Right lobe of liver (tissue), 6 donors: Measurements from ENCODE around the gene GOLGA3. TPM values are rescaled to one million over a fixed set of nuclear protein-coding genes. Genes with fewer than 3 reads are reported as not detected.
A peak's percentile ranks its signal among the peaks of the same experiment; 100 is the strongest.

ENCODE experiments used
- ATAC-seq, 4 donors: fragments of 200-7000 bp; cut with Tn5 transposase; one replicate each; pipeline ENCODE4 v1.9.1; 2020; ENCODE audit warnings: mild to moderate bottlenecking in 4 of 4, moderate library complexity in 4 of 4
- DNase-seq, 3 donors: peaks; one replicate each; pipeline ENCODE4 v3.0.0-alpha.2; 2020
- H3K27ac ChIP-seq, 3 donors: fragments of 200-600 bp; one replicate each; pipeline ENCODE4 v1.8.0; 2022
- H3K27me3 ChIP-seq, 2 donors: fragments of 200-600 bp; one replicate each; pipeline ENCODE4 v1.8.0; 2022
- H3K36me3 ChIP-seq, 4 donors: fragments of 200-600 bp; sonication (generic) in 1 of 4; one replicate each; pipeline versions ENCODE4 v1.5.1 to v1.8.0; 2017 to 2022; ENCODE audit warnings: control low read depth in 1 of 4
- H3K4me1 ChIP-seq, 4 donors: fragments of 200-600 bp; sonication (generic) in 1 of 4; one replicate each; pipeline versions ENCODE4 v1.5.1 to v1.8.0; 2017 to 2022; ENCODE audit warnings: control low read depth in 1 of 4
- H3K4me3 ChIP-seq, 3 donors: fragments of 200-600 bp; one replicate each; pipeline ENCODE4 v1.8.0; 2022
- H3K9me3 ChIP-seq, 4 donors: fragments of 200-600 bp; sonication (generic) in 1 of 4; one replicate each; pipeline versions ENCODE4 v1.5.1 to v1.8.0; 2017 to 2022; ENCODE audit warnings: control low read depth in 1 of 4
- POLR2A ChIP-seq: fragments of 450-650 bp; IDR thresholded peaks from one replicate; pipeline ENCODE4 v1.6.1; 2017; ENCODE audit warnings: antibody characterized with exemption, mild to moderate bottlenecking
- WGBS: methylation state at CpG from one replicate; pipeline ENCODE4 v1.1.6; 2018; ENCODE audit warnings: low coverage, low lambda C conversion rate; ENCODE audit not compliant: insufficient coverage; ENCODE audit errors: missing lambda C conversion rate; 5-methylcytosine and 5-hydroxymethylcytosine counted together
- intact Hi-C, 2 donors: fragments of 100-400 bp; cut with DNase I; formaldehyde crosslinking; loops; one replicate each; pipeline versions ENCODE4 v1.11.2 to v1.14.1; 2022
- total RNA-seq, 6 experiments: library from RNA; depleted of rRNA in 2 of 6; stranded (reverse); fragments of >200 nt in 2 of 6; fragmentation: NEBNext Ultra II Directional in 3 of 6; extraction: Animal tissue kit (Norgen Biotek cat#: 25700) in 3 of 6; gene quantifications; one replicate each; pipeline versions ENCODE4 v1.1.0 to v1.2.4, GENCODE V29; 2016 to 2023
- TF ChIP-seq, protein P1 (sequence below), 4 donors: fragments of 200-600 bp in 3 of 4; fragments of 450-650 bp in 1 of 4; IDR thresholded peaks; one replicate each; pipeline versions ENCODE4 v1.5.1 to v1.8.0; 2016 to 2022; ENCODE audit warnings: antibody characterized with exemption in 4 of 4, mild to moderate bottlenecking in 2 of 4
- donor health status: DM: no; HTN: yes; CAD: no.
- donor health status: DM: no; HTN: no; CAD: no.
- donor health status: DM: no; HTN: no; CAD: no.
- donor health status: DM: no; HTN: yes; CAD: no.
- donor health status: DM: no; HTN: yes; CAD: no.

The GOLGA3 gene
- total RNA-seq, 6 experiments from 2014 or later = 15.7 to 37.5 (median 22.8) TPM

DNA sequence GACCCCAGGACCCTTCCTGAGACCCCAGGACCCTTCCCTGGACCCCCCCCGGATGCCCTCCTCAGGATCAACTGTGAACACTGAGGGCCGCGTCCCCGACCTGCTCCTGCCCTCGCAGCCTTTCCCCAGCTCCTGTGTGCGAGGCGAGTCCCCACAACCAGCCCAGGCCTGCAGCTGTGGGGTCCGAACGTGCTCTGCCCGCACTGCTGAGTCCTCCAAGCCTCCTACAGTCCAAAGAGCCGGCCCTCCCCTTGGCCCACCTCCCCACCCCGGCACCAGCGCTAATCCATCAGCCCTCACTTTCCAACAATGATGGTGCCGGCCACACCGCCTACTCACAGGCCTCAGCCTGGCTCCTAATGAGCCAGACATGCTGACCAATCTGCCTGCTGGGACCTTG, 40.8 kb downstream of the GOLGA3 start:
- intact Hi-C loops = no loop called here
- TF ChIP-seq, protein P1, sequence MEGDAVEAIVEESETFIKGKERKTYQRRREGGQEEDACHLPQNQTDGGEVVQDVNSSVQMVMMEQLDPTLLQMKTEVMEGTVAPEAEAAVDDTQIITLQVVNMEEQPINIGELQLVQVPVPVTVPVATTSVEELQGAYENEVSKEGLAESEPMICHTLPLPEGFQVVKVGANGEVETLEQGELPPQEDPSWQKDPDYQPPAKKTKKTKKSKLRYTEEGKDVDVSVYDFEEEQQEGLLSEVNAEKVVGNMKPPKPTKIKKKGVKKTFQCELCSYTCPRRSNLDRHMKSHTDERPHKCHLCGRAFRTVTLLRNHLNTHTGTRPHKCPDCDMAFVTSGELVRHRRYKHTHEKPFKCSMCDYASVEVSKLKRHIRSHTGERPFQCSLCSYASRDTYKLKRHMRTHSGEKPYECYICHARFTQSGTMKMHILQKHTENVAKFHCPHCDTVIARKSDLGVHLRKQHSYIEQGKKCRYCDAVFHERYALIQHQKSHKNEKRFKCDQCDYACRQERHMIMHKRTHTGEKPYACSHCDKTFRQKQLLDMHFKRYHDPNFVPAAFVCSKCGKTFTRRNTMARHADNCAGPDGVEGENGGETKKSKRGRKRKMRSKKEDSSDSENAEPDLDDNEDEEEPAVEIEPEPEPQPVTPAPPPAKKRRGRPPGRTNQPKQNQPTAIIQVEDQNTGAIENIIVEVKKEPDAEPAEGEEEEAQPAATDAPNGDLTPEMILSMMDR (IDR thresholded peaks at IDR 0.05) = no peak
- TF ChIP-seq POLR2A = no peak
- Histone ChIP-seq H3K4me1 (no peaks in the 10 kb centered on the region), H3K9me3 (no peaks in the 10 kb centered on the region), H3K36me3 (peaks cover 0 to 52% (median 22%) of the 10 kb centered on the region in 4 donors), H3K27me3 (no peaks in the 10 kb centered on the region), H3K27ac (no peak overlapping the region), H3K4me3 (no peak overlapping the region)
- WGBS = 92% methylated on average over 6 of the region's 15 CpGs
- DNase-seq (no peak), ATAC-seq (no peak)

DNA sequence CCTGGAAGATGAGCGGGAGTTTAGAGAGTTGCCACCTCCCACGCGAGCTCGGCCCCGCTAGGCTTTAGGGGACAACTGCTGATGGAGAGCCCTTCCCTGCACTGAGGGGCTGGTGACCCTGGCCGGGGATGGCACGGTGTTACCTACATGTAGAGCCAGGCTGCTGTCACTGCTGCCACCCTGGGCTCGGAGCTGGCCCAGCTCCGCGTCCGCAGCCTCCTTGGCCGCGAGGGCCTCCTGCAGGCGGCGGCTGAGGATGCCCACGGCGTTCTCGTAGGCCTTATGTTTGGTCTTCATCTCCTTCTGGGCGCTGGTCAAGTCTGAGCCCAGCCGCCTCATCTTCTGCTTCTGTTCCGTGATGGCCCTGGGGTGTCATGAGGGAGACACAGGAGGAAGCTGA, 42.5 kb downstream of the GOLGA3 start:
- Histone ChIP-seq H3K4me1 (no peaks in the 10 kb centered on the region), H3K36me3 (peaks cover 0 to 67% (median 26%) of the 10 kb centered on the region in 4 donors), H3K27me3 (no peaks in the 10 kb centered on the region), H3K9me3 (no peaks in the 10 kb centered on the region), H3K27ac (no peak overlapping the region), H3K4me3 (no peak overlapping the region)
- 0% methylated on average over 1 of the region's 21 CpGs for WGBS
- DNase-seq (no peak), ATAC-seq (no peak)
- TF ChIP-seq, protein P1 (IDR thresholded peaks at IDR 0.05) = no peak
- TF ChIP-seq POLR2A = no peak
- intact Hi-C loops = no loop called here

DNA sequence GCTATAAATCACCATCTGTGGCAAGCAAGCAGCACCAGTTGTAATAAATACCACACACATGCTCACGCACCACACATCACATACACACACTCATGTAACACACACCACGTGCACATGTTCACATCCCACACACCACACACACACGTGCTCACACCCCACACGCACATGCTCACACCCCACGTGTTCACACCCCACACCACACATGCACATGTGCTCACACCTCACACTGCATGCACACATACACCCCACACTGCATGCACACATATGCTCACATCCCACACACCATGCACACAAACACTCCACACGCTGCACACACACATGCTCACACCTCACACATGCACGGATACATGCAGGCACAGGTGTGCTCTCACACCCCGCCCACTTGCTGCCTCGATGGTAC, 44.1 kb downstream of the GOLGA3 start:
- peaks cover 0 to 70% (median 32%) of the 10 kb centered on the region in 4 donors for H3K36me3 ChIP-seq
- intact Hi-C loops = no loop called here
- ATAC-seq = no peak

DNA sequence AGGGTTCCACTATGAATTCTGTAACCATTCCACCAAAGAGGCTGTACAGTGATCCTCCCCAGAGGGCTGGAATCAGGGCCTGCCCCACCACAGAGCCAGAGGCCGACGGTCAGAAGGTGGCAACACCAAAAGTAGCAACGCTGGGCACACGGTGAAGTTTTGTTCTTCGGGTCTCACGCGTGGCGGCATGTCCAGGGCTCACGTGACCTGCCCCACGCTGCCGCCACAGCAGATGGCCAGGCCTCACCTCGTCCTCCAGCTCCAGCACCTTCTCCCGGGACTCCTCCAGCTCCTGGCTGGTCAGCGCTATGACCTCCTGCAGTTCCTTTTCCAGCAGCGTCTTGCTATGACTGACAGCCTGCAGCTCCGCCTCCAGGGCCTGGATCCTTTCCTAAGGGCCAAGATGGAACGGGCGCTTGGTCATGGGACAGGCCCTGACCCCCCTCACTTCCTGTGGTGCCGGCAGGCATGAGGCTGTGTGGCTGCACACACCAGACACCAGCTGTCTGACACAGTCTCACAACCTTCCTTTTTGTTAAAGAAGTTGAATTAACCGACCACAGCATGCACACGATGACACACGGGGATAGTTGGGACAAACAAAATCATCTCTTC, 44.6 kb downstream of the GOLGA3 start:
- Histone ChIP-seq H3K9me3 (no peaks in the 10 kb centered on the region), H3K4me3 (no peak overlapping the region), H3K4me1 (no peaks in the 10 kb centered on the region), H3K27ac (no peak overlapping the region), H3K36me3 (peaks cover 0 to 71% (median 29%) of the 10 kb centered on the region in 4 donors), H3K27me3 (no peaks in the 10 kb centered on the region)
- DNase-seq (no peak), ATAC-seq (peak in 2 of 4 donors; percentile 60 to 62)
- 65% methylated on average over 4 of the region's 22 CpGs for WGBS
- intact Hi-C loops = no loop called here
- TF ChIP-seq POLR2A = no peak

More for the DNA sequence above, 44.1 kb downstream of the GOLGA3 start:
- DNase-seq = no peak
- TF ChIP-seq POLR2A = no peak
- TF ChIP-seq, protein P1 (IDR thresholded peaks at IDR 0.05) = no peak
- Histone ChIP-seq H3K4me3 (no peak overlapping the region), H3K4me1 (no peaks in the 10 kb centered on the region), H3K27me3 (no peaks in the 10 kb centered on the region), H3K27ac (no peak overlapping the region), H3K9me3 (no peaks in the 10 kb centered on the region)
- WGBS = 82% methylated on average over 8 of the region's 9 CpGs

DNA sequence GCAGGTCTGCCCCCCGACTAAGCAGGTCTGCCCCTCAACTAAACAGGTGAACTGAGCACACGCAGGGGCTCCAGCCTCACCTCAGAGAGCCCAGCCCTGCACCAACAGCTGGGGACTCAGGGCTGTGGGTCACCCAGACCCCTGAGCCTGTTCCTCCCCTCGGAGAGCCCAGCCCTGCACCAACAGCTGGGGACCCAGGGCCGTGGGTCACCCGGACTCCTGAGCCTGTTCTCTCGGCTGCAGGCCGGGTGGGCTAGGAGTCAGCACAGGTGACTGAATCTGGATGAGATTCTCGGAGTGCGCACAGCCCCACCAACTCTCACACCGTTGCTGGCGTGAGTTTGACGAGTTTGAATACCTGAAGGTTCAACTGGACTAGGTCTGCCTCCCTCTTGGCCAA, 46.7 kb downstream of the GOLGA3 start:
- H3K36me3 ChIP-seq = peaks cover 0 to 76% (median 29%) of the 10 kb centered on the region in 4 donors

More for the DNA sequence above, 46.7 kb downstream of the GOLGA3 start:
- H3K9me3 ChIP-seq = no peaks in the 10 kb centered on the region
- H3K27ac ChIP-seq = no peak overlapping the region
- H3K27me3 ChIP-seq = no peaks in the 10 kb centered on the region
- no CpG with 5 or more reads among the region's 12 CpGs for whole genome bisulfite sequencing
- H3K4me3 ChIP-seq = no peak overlapping the region
- ATAC-seq (no peak), DNase-seq (peak in 1 of 3 donors; percentile 28)
- TF ChIP-seq POLR2A = no peak
- TF ChIP-seq, protein P1 (IDR thresholded peaks at IDR 0.05) = no peak
- no peaks in the 10 kb centered on the region for H3K4me1 ChIP-seq
- intact Hi-C loops = no loop called here
